ENCODE data around the gene KIAA1614.

- TF ChIP-seq CTCF (IDR thresholded peaks at IDR 0.05) (no peak), POLR2A (IDR thresholded peaks at IDR 0.05) (no peak)
These were observed 16.5 kb upstream of the KIAA1614 start for GRCh38 chr1:180896161-180896560.
